HAP-1 (cell line): ENCODE results near the gene SH2D2A.

ENCODE experiments used
- DNase-seq, 2 experiments: peaks; one replicate each; pipeline ENCODE4 v3.0.0-alpha.2; 2016 to 2020; ENCODE audit warnings: low spot score in 2 of 2
- H3K27me3 ChIP-seq: fragments of 250-450 bp; sonication (Bioruptor Pico); 2 replicates; pipeline ENCODE4 v1.5.1; 2020; ENCODE audit warnings: low read depth, mild to moderate bottlenecking, moderate library complexity
- H3K36me3 ChIP-seq: fragments of 250-450 bp; sonication (Bioruptor Pico); replicated peaks from 2 replicates; pipeline ENCODE4 v1.5.1; 2020; ENCODE audit warnings: mild to moderate bottlenecking
- H3K4me1 ChIP-seq: fragments of 250-450 bp; sonication (Bioruptor Pico); 2 replicates; pipeline ENCODE4 v1.5.1; 2020; ENCODE audit warnings: mild to moderate bottlenecking
- H3K4me3 ChIP-seq: fragments of 250-450 bp; sonication (Bioruptor Pico); 2 replicates; pipeline ENCODE4 v1.5.1; 2020; ENCODE audit warnings: mild to moderate bottlenecking, moderate library complexity
- H3K9me3 ChIP-seq: fragments of 250-450 bp; sonication (Bioruptor Pico); 2 replicates; pipeline ENCODE4 v1.5.1; 2020; ENCODE audit warnings: mild to moderate bottlenecking, moderate library complexity
- in situ Hi-C: fragments of 300-500 bp; cut with MboI; formaldehyde crosslinking; loops from 3 replicates; pipeline ENCODE4 v1.14.3; 2020; ENCODE audit warnings: low sequenced_read_pairs, inconsistent platforms, mixed read lengths

SH2D2A gene

GRCh38 chr1:156857532-156857931, 40.9 kb upstream of the SH2D2A start:
- Histone ChIP-seq H3K9me3 (no peaks in the 10 kb centered on the region), H3K27me3 (peaks cover 4% of the 10 kb centered on the region), H3K36me3 (no peaks in the 10 kb centered on the region), H3K4me3 (no peak overlapping the region), H3K4me1 (peaks cover 6% of the 10 kb centered on the region; the same call in 1 of the 2 replicates)
- in situ Hi-C loops = no loop called here
- no peak for DNase-seq

DNA sequence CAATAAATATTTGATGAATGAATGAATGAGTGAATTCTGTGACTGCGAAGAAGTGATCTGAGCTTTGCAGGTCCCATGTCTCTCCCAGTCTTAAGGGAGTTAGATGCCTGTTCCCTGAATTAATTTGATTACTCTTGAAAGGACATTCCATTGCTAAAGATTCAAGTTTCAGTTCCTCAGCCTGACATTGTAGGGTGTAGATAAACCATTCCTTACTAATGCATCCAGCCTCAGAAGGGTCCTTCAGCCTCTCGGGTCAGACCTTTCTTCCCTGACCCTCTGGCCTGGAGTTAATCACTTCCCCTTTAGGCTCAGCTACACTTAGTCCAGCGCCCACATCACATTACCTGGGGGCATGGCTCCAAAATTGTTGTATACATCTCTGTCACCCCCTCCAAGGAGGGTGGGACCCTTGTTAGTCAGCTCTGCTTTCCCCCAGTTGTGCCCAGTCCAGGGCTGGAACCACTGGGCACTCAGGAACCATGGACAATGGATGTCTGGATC, 39.7 kb upstream of the SH2D2A start:
- Histone ChIP-seq H3K36me3 (no peaks in the 10 kb centered on the region), H3K9me3 (no peaks in the 10 kb centered on the region), H3K4me1 (peaks cover 6% of the 10 kb centered on the region; the same call in 1 of the 2 replicates), H3K27me3 (peaks cover 4% of the 10 kb centered on the region), H3K4me3 (no peak overlapping the region)
- in situ Hi-C loops = no loop called here
- DNase-seq = no peak

DNA sequence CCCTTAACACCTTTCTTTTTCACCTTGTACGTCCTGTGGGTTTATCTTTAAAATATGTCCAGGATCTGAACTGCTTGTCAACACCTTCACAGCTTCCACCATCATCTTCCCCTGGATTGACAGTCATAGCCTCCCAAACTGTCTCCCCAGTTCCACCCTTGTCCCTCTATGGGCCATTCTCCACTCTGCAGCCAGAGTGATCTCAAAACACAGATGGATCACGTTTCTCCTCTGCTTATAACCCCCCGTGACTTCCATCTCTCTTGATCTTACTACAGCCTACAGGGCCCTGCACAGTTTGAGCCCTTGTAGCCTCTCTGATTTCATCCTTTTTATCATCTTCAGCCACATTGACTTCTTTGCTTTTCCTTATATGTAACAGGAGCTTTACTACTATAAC, 38.0 kb upstream of the SH2D2A start:
- Histone ChIP-seq H3K9me3 (no peaks in the 10 kb centered on the region), H3K4me3 (no peak overlapping the region), H3K36me3 (no peaks in the 10 kb centered on the region), H3K27me3 (no peaks in the 10 kb centered on the region; the same call in 1 of the 2 replicates), H3K4me1 (no peaks in the 10 kb centered on the region)
- in situ Hi-C loops = no loop called here
- DNase-seq = no peak

DNA sequence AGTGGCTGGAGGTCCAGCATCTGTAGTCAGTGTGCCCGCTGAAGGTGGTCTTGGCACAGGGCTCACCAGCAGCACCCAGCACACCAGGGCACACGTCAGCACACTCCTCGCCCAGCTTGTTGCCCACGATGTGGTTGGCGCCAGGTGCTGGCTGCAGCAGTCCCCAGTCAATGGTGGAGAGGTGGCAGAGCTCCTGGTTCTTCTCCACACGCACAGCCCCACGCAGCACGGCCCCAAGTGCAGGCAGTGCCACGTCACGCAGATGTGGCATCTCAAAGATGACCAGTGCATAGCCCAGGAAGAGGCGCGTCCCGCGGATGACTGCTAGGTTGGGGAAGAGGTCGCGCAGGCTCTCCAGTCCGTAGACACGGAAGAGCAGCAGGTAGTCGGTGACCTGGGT, 37.1 kb upstream of the SH2D2A start:
- in situ Hi-C loops = no loop called here
- DNase-seq = no peak
- no peak overlapping the region for H3K4me3 ChIP-seq
- no peaks in the 10 kb centered on the region for H3K27me3 ChIP-seq
- H3K36me3 ChIP-seq = no peaks in the 10 kb centered on the region
- no peaks in the 10 kb centered on the region for H3K9me3 ChIP-seq
- no peaks in the 10 kb centered on the region for H3K4me1 ChIP-seq

GRCh38 chr1:156852418-156852874, 35.8 kb upstream of the SH2D2A start:
- H3K27me3 ChIP-seq = peaks cover 10% of the 10 kb centered on the region

GRCh38 chr1:156851779-156852417, 35.2 kb upstream of the SH2D2A start:
- no peaks in the 10 kb centered on the region for H3K4me1 ChIP-seq
- no peak for DNase-seq
- in situ Hi-C loops = no loop called here
- H3K9me3 ChIP-seq = no peaks in the 10 kb centered on the region
- H3K4me3 ChIP-seq = no peak overlapping the region
- peaks cover 10% of the 10 kb centered on the region for H3K27me3 ChIP-seq
- no peaks in the 10 kb centered on the region for H3K36me3 ChIP-seq

More at GRCh38 chr1:156852418-156852874, 35.8 kb upstream of the SH2D2A start:
- H3K36me3 ChIP-seq = no peaks in the 10 kb centered on the region
- no peak for DNase-seq
- H3K9me3 ChIP-seq = no peaks in the 10 kb centered on the region
- no peak overlapping the region for H3K4me3 ChIP-seq
- in situ Hi-C loops = no loop called here
- no peaks in the 10 kb centered on the region for H3K4me1 ChIP-seq

DNA sequence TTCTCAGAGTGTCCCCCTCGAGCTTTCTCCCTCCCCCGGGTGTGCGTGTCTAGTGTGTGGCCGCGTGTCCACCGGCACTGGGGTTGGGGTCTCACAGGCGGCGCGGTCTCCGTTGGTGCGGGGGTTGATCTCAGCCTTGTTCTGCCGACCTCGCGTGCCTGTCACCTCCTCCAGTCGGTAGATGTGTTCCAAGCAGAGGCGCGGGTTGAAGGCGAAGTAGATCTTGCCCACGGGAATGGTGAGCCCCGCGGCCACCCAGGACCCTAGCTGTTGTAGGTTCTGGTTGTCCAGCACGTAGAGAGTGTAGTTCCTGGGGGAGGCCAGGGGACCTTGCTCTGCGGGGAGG, 32.5 kb upstream of the SH2D2A start:
- Histone ChIP-seq H3K9me3 (no peaks in the 10 kb centered on the region), H3K4me3 (no peak overlapping the region), H3K27me3 (peaks cover 10% of the 10 kb centered on the region), H3K36me3 (no peaks in the 10 kb centered on the region), H3K4me1 (no peaks in the 10 kb centered on the region)
- DNase-seq = no peak
- in situ Hi-C loops = no loop called here

GRCh38 chr1:156848461-156849150, 32.0 kb upstream of the SH2D2A start:
- H3K9me3 ChIP-seq = no peaks in the 10 kb centered on the region
- no peak for DNase-seq
- H3K4me3 ChIP-seq = no peak overlapping the region
- in situ Hi-C loops = no loop called here
- no peaks in the 10 kb centered on the region for H3K4me1 ChIP-seq
- no peaks in the 10 kb centered on the region for H3K36me3 ChIP-seq
- H3K27me3 ChIP-seq = peaks cover 10% of the 10 kb centered on the region

GRCh38 chr1:156847591-156848460, 31.2 kb upstream of the SH2D2A start:
- Histone ChIP-seq H3K4me3 (no peak overlapping the region), H3K4me1 (no peaks in the 10 kb centered on the region), H3K36me3 (no peaks in the 10 kb centered on the region), H3K9me3 (no peaks in the 10 kb centered on the region), H3K27me3 (peaks cover 10% of the 10 kb centered on the region)
- in situ Hi-C loops = no loop called here
- no peak for DNase-seq

- Histone ChIP-seq H3K4me1 (no peaks in the 10 kb centered on the region), H3K9me3 (no peaks in the 10 kb centered on the region), H3K4me3 (no peak overlapping the region), H3K36me3 (no peaks in the 10 kb centered on the region), H3K27me3 (peaks cover 10% of the 10 kb centered on the region)
- no peak for DNase-seq
- in situ Hi-C loops = no loop called here
Measured at GRCh38 chr1:156846643-156847042, 30.0 kb upstream of the SH2D2A start.

- Histone ChIP-seq H3K4me3 (no peak overlapping the region), H3K27me3 (peaks cover 10% of the 10 kb centered on the region), H3K4me1 (no peaks in the 10 kb centered on the region), H3K9me3 (no peaks in the 10 kb centered on the region), H3K36me3 (no peaks in the 10 kb centered on the region)
- DNase-seq = no peak
- in situ Hi-C loops = no loop called here
Measured at GRCh38 chr1:156845953-156846545, 29.4 kb upstream of the SH2D2A start.

GRCh38 chr1:156845055-156845952, 28.7 kb upstream of the SH2D2A start:
- Histone ChIP-seq H3K4me1 (no peaks in the 10 kb centered on the region), H3K9me3 (no peaks in the 10 kb centered on the region), H3K4me3 (no peak overlapping the region), H3K36me3 (no peaks in the 10 kb centered on the region), H3K27me3 (peaks cover 10% of the 10 kb centered on the region)
- in situ Hi-C loops = no loop called here
- no peak for DNase-seq

DNA sequence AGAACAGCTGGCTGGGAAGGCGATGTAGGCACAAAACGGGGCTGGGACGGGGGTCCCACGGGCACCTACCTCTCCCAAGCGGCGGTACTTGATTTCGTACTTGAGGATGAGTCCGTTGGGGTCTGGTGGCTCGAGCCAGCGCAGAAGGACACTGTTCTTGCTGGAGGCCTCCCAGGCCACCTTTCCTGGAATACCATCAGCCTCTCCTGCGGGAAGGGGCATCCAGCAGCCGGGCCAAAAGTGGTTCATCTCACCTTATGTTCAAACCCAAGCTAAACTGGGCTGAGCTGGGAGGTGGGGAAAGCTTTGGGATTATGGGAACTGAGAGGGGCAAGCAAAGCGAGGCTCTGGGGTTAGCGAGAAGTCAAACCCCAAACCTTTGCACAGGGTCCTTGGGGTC, 28.0 kb upstream of the SH2D2A start:
- H3K4me3 ChIP-seq = no peak overlapping the region
- DNase-seq = no peak
- H3K9me3 ChIP-seq = no peaks in the 10 kb centered on the region
- H3K36me3 ChIP-seq = no peaks in the 10 kb centered on the region
- in situ Hi-C loops = no loop called here
- H3K27me3 ChIP-seq = peaks cover 10% of the 10 kb centered on the region
- H3K4me1 ChIP-seq = no peaks in the 10 kb centered on the region
